NCI-H446 (cell line): ENCODE results near the gene CGB7.
A peak's percentile ranks its signal among the peaks of the same experiment; 100 is the strongest.

Experiments used
- DNase-seq, 2 experiments: peaks; one replicate each; lab custom pipeline; 2025; lab: John Stamatoyannopoulos, UW

The CGB7 gene

DNA sequence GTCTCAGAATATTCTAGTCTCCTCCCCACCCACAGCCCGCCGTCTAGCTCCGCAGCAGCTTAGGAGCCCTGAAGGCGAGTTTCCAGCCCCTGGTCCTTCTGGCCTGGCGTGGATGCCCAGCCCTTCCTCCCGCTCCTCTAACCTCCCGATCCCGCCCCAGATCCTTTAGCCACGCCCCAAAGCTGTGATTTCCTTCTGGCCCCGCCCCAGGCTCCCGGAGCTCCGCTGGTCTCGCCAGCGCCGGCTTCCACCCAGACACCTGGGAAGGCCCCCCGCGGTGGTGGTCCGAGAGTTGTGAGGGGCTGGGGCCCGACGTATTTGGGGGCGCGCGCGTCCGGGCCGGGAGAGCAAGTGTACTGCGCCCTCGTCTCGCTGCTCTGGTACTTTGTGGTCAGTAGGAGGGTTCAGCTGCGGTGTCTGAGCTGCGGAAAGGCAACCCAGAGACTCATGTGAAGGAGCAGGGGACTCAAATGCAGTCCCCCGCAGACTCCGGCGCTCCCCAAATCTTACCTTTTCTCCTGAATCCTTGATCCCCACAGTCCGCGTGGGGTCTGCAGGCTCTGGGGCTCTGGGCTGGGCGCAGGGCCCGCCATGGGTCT is at the start of gene CGB7:
CGB7 (minus strand) TSS at position 114 of the 599 bp plus-strand sequence. CDS start 2,374 bp downstream, outside the sequence.
- no peak for DNase-seq

DNA sequence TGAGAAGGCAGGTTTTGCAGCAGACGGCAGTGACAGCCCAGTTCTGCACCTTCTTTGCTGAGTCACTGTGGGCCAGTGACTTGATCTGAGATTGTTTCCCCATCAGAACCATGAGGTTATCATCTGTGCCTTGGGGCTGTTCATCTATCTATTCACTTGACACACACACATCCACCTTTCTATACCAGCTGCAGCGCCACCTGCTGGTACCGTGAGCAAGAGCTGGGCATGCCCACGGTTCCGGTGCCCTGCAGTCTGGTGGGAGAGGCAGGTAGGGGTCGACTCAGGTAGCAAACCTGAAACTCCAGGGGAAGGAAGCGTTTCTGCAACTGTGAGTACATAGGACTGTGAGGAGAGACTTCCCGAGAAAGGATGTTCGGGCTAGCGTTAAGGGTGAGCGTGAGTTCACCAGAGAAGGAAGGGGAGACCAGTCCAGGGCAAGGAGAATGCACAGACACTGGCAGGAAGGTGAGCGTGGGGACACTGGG is 49.1 kb upstream of the CGB7 start:
- DNase-seq = no peak

DNA sequence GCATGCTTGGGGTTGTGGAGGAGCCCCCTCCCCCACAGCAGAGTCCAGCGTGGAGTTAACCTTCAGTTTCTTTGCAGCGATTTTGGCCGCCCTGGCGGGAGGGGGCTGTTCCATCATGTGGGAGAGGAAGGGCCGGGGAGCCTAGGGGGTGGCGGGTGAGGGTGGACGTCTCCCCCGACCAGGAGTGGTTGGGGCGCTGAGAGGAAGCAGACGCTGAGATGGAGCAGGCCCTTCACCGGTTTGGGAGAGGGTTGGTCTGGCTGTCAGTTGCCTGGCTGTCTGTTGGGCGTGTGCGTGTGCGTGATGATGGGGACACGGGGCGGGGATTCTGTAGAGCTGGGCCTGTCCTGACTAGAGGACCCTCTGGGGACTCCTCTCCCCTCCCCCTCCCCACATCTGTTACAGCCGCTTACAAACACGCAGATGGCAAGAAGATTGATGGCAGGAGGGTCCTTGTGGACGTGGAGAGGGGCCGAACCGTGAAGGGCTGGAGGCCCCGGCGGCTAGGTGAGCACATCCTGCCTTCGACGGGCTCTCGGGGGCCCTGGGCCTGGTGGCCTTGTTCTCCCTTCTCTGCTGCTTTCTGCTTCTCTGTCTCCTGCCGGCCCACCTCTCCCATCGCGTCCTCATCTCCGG is 46.8 kb upstream of the CGB7 start:
- no peak for DNase-seq

DNA sequence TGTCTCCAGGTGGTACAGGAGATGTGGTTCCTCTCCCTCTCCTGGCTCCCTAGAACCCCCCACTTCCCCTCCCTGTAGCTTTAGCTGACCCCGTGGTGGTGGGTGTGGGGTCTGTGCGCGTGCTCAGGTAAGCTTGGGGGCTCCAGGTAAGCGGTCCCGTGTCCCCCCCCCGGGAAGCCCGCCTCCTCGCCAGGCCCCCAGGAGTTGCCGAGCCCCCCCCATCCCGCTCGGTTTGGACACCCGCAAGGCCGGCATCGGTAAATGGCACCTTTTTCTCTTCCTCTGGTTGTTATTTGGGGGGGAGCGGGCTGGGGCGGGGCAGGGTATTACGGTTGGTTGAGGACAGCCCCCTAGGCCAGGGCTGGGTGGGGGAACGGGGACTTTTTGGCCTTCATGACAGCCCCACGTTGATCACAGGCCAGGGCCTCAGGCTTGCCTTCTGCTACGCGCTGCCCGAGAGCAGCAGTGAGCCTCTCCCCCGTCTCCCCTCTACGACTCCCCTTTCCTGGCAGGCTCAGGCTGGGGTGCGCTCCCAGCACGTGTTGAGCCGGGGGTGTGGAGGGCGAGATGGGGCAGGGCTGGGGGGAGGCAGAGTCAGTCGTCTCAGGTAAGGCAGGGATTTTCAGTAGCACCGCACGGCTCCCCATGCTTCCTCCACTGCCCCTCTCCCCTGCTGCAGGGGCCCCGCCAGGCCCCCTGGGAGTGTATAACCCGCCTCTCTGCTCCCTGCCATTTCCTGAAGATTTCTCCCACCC is 46.0 kb upstream of the CGB7 start:
- DNase-seq = no peak

- no peak for DNase-seq
These were observed 44.8 kb upstream of the CGB7 start for GRCh38 chr19:49102303-49102702.

DNA sequence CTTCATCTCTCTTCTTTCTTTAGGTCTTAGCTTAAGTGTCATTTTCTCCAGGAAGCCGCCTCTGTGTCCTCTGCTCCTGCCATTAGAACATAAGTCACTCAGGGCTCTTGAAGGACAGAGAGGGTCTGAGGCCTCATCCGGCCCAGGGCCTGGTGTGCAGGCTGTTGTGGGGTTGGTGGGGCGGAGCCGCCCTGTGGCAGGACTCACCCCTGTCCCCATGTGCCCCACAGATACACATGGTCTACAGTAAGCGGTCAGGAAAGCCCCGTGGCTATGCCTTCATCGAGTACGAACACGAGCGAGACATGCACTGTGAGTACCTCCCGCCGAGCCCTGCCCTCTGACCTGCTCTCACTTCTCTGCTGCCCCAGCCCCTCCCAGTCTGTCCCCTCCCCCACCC is 43.6 kb upstream of the CGB7 start:
- no peak for DNase-seq

DNA sequence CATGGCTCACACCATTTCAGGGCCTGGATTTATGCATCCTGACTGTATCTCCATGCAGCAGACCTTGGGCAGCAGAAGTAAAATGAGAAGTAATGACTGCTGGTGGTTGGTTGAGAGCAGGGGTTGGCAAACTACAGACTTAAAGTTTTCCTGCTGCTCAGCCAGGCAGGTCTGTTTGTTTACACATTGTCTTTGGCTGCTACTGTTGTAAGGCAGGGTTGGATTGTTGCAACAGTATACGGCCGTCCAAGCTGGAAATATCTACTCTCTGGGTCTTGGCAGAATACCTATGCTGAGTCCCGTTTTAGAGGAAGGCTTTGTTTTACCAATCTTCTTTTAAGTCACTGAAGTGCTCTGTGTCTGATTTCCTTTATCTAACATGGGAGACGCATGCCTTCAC is 41.2 kb upstream of the CGB7 start:
- DNase-seq = no peak

- DNase-seq = peak; percentile 69 to 81
These were observed 40.1 kb upstream of the CGB7 start for GRCh38 chr19:49097453-49098288.

DNA sequence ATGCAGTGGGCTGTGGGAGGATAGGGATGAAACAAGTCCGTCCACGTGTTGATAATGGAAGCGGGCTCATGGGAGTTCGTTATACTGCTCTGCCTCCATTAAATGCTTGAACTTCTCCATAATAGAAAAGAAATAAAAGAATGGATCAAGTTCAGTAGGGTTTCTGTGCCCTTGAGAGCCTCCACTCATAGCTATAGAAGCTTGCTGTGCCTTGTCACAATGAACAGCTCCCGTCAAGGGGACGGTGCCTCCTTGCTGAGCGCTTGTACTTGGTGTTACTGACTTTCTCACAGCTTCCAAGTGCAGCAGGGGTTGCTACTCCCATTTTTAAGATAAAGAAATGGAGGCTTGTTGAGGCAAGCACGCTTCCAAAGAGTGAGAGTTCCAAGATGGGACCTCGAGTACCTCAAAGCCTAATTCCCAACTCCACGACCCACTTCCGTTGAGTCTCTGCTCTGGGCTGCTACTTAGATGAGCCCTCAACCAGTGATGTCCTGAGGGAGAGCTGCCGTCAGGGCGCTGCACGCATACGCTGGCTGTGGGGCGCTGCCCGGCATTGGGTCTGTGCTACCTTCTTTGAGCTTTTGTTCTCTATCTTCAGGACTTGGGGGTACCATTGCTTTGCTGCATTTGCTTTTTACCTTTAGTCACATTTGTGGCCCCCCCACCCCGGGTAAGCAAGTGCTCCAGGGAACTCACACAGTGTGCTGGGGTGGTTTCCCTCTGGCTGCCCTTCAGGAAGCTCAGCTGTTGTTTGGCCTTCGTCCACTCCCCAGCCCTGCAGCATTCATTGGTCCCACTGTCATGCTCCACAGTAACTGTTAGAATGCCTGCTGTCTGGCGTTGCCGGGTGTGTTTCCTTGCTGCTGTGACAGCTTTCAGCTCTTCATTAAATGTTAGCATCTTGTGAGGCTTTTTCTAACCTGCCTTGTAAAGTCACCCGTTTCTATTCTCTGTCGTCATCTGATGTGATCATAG is 37.2 kb upstream of the CGB7 start:
- DNase-seq = no peak

- no peak for DNase-seq
These were observed 35.1 kb upstream of the CGB7 start for GRCh38 chr19:49092686-49093085.

DNA sequence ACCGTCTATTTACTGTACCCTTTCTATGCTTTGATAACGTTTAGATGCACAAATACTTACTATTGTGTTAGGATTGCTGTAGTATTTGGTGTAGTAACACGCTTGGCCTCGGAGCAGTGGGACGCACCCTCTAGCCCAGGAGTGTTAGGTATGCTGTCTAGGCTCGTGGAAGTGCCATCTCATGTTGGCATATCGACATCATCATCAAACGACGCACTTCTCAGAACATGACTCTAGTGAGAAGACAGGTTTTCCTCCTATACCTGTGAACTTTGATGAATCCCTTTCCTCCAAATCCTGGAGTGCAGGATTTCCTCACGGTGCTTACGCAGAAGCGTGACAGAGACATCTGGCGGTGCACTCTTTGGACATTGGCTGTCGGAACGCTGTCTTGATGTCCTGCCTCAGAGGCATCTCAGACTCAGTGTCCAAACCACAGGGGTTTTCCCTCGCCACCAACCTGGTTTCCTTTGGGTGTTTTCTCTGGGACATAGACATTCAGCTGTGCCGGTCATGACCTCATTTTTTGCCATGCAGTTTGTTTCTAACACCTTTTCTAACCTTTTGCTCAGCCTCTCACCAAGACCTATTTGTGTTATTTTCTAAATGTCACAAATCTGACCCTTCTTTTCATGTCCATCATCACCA is 34.0 kb upstream of the CGB7 start:
- DNase-seq = no peak

- no peak for DNase-seq
These were observed 28.7 kb upstream of the CGB7 start for GRCh38 chr19:49086296-49086695.

DNA sequence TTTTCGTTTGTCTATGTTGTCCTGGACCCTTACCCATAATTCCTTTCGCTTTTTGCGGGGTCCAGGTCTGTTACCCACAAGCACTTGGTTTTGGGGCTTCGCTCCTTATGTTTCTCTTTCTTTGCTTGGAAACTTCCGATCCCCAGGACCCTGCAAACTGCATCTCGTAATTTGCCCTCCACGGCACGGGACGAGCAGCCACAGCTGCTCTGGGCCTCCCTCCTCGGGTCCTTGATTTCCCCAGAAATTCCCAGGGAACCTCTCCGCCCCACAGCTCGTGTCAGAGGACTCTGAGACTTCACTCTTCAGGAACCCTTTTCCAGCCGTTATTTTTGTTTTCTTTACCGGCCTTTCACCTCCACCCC is 28.3 kb upstream of the CGB7 start:
- DNase-seq = no peak

DNA sequence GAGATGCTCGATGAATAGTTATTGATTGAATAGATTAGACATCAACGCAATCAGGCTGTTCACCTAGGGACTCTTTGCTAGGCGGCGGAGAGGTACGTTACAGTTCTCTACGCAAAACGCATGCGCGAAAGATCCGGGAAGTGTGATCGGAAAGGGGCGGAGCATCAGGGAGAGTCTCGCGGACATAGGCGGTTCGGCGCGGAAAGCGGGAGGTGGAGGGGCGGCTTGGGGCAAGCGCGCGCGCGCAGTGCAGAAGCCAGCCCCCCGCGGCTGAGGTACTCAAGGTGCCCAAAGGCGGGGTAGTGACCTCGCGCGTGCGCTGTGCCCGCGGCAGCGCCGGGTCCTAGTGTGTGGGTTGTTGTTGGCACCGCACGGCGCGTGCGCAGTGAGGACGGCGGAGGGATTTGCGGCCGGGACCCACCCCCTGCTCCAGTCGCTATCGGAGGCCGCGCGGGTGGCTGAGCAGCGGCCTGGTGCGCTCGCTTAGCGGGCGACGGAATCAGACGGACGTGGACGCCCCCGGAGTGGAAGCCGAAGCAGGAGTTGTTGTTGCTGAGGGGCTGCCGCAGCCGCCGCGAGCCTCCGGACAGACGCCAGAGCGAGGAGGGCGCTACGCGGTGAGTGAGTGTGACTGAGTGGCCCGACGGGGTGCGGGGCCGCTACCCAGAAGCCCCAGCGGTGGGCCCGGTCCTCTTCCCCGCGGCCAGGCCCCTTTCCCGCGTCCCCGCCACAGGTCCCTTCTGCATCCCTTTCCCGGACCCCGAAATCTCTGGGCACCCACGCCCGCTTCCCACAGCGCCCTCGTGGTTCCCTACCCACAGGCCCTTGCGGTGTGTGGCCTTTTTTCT is 27.7 kb upstream of the CGB7 start, which contains the start of gene SNRNP70:
SNRNP70 (plus strand) TSS at position 432 of the 848 bp plus-strand sequence. CDS start 964 bp downstream, outside the sequence.
- peak; percentile 99 to 100 for DNase-seq

DNA sequence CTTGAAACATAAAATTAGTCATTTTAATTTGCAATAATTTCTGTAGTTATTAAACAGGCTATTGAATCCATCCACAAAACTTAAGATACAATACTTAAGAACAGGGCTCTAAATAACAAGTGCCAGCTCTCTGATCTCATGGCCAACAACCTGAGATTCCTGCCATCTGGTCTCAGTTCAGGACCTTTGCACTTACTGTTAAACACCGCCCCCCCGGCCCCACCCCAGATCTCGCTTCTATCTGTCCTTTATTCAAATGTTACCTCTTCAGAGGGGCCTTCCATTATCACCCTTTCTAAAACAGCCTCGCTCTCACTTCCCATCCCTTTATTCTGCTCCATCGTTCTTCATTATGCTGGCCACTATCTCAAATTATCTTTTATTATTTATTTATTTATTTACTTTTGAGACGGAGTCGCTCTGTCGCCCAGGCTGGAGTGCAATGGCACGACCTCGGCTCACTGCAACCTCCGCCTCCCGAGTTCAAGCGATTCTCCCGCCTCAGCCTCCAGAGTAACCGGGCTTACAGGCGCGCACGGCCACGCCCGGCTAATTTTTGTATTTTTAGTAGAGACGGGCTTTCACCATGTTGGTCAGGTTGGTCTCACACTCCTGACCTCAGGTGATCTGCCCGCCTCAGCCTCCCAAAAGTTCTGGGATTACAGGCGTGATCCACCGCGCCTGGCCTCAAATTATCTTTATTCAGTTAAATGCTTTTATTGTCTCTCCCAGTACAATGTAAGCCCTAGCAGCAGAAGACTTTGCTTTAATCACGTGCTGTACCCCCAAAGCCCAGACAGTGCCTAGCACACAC is 26.9 kb upstream of the CGB7 start:
- DNase-seq = no peak

DNA sequence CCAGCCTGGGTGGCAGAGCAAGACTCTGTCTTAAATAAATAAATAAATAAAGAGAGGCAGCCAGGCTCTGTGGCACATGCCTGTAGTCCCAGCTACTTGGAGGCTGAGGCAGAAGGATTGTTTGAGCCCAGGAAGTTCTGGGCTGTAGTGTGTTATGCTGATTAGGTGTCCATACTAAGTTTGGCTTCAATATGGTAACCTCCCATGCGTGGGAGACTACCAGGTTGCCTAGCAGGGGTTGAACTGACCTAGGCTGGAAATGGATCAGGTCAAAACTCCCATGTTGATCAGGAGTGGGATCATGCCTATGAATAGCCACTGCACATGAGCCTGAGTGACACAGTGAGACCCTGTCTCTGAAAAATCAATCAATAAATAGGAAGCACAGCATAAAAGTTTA is 23.7 kb upstream of the CGB7 start:
- DNase-seq = no peak

GRCh38 chr19:49080392-49080791 is 22.8 kb upstream of the CGB7 start:
- no peak for DNase-seq

- peak in 1 of 2 experiments; percentile 65 for DNase-seq
These were observed 17.3 kb upstream of the CGB7 start for GRCh38 chr19:49074869-49075268.
